ENCODE measurements around the gene ADAMTS9. TPM values are rescaled to one million over a fixed set of nuclear protein-coding genes. Genes with fewer than 3 reads are reported as not detected.

Gene ADAMTS9
- total and polyA plus RNA-seq, 10 donors: 9.1 to 112 (median 34.8) TPM

- Histone ChIP-seq H3K27me3 (replicated peaks in 1 of 7) (no peaks in the 10 kb centered on the region), H3K36me3 (no peaks in the 10 kb centered on the region), H3K9me3 (peaks cover 0 to 6% (median 0%) of the 10 kb centered on the region in 8 donors), H3K4me1 (no peaks in the 10 kb centered on the region), H3K27ac (no peak overlapping the region), H3K4me3 (no peak overlapping the region)
- TF ChIP-seq CTCF (IDR thresholded peaks at IDR 0.05 in 8 of 11, conservative IDR thresholded peaks at IDR 0.05 in 3 of 11) (no peak), POLR2A (IDR thresholded peaks at IDR 0.05) (no peak), POLR2AphosphoS5 (IDR thresholded peaks at IDR 0.05) (no peak)
- intact Hi-C loops (cut with DNase I; ENCODE audit: low total_unique reads): no loop called here
- WGBS, 5 donors: 77 to 85% (median 80%) methylated on average over 9 of the region's 9 CpGs
- DNase-seq: no peak
Observed at GRCh38 chr3:64715211-64715982, 27.6 kb upstream of the ADAMTS9 start.

- Histone ChIP-seq H3K4me3 (no peak overlapping the region), H3K4me1 (no peaks in the 10 kb centered on the region), H3K27me3 (replicated peaks in 1 of 7) (no peaks in the 10 kb centered on the region), H3K27ac (no peak overlapping the region), H3K36me3 (no peaks in the 10 kb centered on the region), H3K9me3 (peaks cover 0 to 14% (median 2%) of the 10 kb centered on the region in 8 donors)
- no peak for DNase-seq
- no peak for TF ChIP-seq CTCF (IDR thresholded peaks at IDR 0.05 in 8 of 11, conservative IDR thresholded peaks at IDR 0.05 in 3 of 11)
- TF ChIP-seq POLR2AphosphoS5 (IDR thresholded peaks at IDR 0.05): no peak
- no peak for TF ChIP-seq POLR2A (IDR thresholded peaks at IDR 0.05)
- 82 to 94% (median 86%) methylated on average over 3 of the region's 3 CpGs for WGBS, 5 donors
- intact Hi-C loops (cut with DNase I; ENCODE audit: low total_unique reads): no loop called here
Observed at GRCh38 chr3:64708456-64708855, 20.7 kb upstream of the ADAMTS9 start.

- no peak for TF ChIP-seq POLR2A (IDR thresholded peaks at IDR 0.05)
- no peak for TF ChIP-seq CTCF (IDR thresholded peaks at IDR 0.05 in 8 of 11, conservative IDR thresholded peaks at IDR 0.05 in 3 of 11)
- no peak for TF ChIP-seq POLR2AphosphoS5 (IDR thresholded peaks at IDR 0.05)
- Histone ChIP-seq H3K9me3 (peaks cover 0 to 13% (median 2%) of the 10 kb centered on the region in 8 donors), H3K27me3 (replicated peaks in 1 of 7) (no peaks in the 10 kb centered on the region), H3K4me1 (no peaks in the 10 kb centered on the region), H3K27ac (no peak overlapping the region), H3K36me3 (no peaks in the 10 kb centered on the region), H3K4me3 (no peak overlapping the region)
- intact Hi-C loops (cut with DNase I; ENCODE audit: low total_unique reads): no loop called here
- DNase-seq: no peak
- WGBS, 5 donors: 71 to 91% (median 76%) methylated on average over 2 of the region's 2 CpGs
Observed at GRCh38 chr3:64705946-64706345, 18.1 kb upstream of the ADAMTS9 start.

DNA sequence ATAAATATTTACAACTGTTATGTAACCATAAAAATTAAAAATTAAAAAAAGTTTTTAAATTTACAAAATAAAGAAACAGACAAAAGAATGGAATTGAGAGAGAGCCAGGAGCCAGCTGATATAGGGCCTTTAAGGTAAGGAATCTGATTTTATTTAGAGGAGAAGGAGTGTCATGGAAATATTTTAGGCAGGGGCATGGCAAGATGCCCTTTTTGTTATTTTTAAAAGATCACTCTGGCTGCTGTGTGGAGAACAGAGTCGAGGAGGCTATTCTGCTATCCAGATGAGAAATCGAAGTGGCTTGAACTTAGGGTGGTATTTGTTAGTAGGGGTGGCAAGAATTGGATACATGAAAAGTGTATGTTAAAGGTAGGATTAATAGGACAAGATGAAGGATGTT is 9.1 kb upstream of the ADAMTS9 start:
- WGBS, 5 donors: 81 to 92% (median 84%) methylated on average over 2 of the region's 2 CpGs
- no peaks in the 10 kb centered on the region for H3K36me3 ChIP-seq

More for the DNA sequence above, 9.1 kb upstream of the ADAMTS9 start:
- peaks cover 0 to 16% (median 0%) of the 10 kb centered on the region in 6 donors for H3K4me1 ChIP-seq
- TF ChIP-seq POLR2A (IDR thresholded peaks at IDR 0.05): no peak
- TF ChIP-seq POLR2AphosphoS5 (IDR thresholded peaks at IDR 0.05): no peak
- no peak for TF ChIP-seq CTCF (IDR thresholded peaks at IDR 0.05 in 8 of 11, conservative IDR thresholded peaks at IDR 0.05 in 3 of 11)
- H3K27me3 ChIP-seq (replicated peaks in 1 of 7): no peaks in the 10 kb centered on the region
- H3K9me3 ChIP-seq: peaks cover 0 to 7% (median 2%) of the 10 kb centered on the region in 8 donors
- no peak overlapping the region for H3K4me3 ChIP-seq
- intact Hi-C loops (cut with DNase I; ENCODE audit: low total_unique reads): no loop called here
- no peak for DNase-seq
- H3K27ac ChIP-seq: no peak overlapping the region
